Astrocyte of the spinal cord (primary cell): Measurements from ENCODE around the gene PFN1.
A peak's percentile ranks its signal among the peaks of the same experiment; 100 is the strongest.
"Not testable (repeated sequence)": the region's sequence is repeated elsewhere in the genome, so short reads cannot be mapped to it uniquely, and the experiment has no call there.

Experiments used
- DNase-seq: peaks from one replicate; pipeline ENCODE4 v3.0.0; 2011; ENCODE audit warnings: low read depth, low spot score
- H3K4me3 ChIP-seq: 2 replicates; pipeline ENCODE4 v1.5.1; 2011; ENCODE audit warnings: low read depth, mild to moderate bottlenecking, low read length, moderate library complexity
- in situ Hi-C: cut with HindIII; loops from 2 replicates; pipeline ENCODE4 v1.10.0; 2017; ENCODE audit warnings: low sequenced_read_pairs
- TF ChIP-seq, protein P1 (sequence below): IDR thresholded peaks from 2 replicates; pipeline ENCODE4 v1.5.1; 2012; ENCODE audit warnings: low read depth, mild to moderate bottlenecking, low read length, inconsistent platforms

Gene PFN1

DNA sequence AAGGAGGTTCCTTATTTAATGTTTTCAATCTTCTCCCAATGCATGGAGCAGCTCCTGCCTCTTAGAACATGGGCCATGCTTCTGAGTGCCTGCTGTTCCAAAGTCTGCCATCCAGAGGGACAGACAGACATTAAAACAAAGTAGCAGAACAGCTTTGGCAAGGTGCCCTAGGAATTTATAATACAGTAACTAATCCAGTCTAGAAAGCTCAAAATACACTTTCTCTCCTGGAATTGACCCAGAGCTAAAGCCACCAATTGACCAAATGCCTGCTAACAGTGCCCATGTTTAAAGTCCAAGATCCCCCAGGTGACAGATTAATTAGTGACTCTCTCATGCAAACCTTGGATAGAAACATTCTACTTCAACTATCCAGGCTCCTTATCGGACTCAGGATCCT is 34.3 kb downstream of the PFN1 start:
- DNase-seq: no peak
- no peak overlapping the region for H3K4me3 ChIP-seq
- in situ Hi-C loops: no loop called here
- TF ChIP-seq, protein P1, sequence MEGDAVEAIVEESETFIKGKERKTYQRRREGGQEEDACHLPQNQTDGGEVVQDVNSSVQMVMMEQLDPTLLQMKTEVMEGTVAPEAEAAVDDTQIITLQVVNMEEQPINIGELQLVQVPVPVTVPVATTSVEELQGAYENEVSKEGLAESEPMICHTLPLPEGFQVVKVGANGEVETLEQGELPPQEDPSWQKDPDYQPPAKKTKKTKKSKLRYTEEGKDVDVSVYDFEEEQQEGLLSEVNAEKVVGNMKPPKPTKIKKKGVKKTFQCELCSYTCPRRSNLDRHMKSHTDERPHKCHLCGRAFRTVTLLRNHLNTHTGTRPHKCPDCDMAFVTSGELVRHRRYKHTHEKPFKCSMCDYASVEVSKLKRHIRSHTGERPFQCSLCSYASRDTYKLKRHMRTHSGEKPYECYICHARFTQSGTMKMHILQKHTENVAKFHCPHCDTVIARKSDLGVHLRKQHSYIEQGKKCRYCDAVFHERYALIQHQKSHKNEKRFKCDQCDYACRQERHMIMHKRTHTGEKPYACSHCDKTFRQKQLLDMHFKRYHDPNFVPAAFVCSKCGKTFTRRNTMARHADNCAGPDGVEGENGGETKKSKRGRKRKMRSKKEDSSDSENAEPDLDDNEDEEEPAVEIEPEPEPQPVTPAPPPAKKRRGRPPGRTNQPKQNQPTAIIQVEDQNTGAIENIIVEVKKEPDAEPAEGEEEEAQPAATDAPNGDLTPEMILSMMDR: no peak

DNA sequence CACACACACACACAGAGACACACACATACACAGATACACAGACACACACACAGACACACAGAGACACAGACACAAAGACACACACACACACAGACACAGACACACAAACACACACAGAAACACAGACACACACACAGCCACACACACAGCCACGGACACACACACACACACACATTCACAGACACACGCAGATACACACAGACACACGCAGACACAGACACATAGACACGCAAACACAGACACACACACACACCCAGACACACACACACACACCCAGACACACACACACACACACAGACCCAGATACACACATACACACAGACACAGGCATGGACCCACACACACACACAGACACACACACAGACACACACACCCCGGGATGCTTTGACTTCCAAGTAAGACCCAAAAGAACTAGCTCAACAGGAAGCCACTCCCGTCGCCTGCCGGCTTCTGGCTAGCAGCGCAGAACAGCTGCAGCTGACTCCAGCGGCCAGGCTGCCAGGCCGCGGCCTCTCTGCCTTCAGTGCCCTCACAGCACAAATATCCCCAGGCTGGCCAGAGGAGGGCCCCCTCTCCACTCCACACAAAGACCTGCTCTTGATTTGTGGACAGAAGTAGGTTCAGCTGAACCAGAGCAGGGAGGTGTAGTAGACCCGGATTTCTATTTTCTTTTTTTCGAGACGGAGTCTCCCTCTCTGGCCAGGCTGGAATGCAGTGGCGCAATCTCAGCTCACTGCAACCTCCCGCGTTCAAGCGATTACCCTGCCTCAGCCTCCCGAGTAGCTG is 39.4 kb downstream of the PFN1 start:
- peak; percentile 94 for DNase-seq
- TF ChIP-seq, protein P1: peak; percentile 86
- no peak overlapping the region for H3K4me3 ChIP-seq
- in situ Hi-C loops: no loop called here

DNA sequence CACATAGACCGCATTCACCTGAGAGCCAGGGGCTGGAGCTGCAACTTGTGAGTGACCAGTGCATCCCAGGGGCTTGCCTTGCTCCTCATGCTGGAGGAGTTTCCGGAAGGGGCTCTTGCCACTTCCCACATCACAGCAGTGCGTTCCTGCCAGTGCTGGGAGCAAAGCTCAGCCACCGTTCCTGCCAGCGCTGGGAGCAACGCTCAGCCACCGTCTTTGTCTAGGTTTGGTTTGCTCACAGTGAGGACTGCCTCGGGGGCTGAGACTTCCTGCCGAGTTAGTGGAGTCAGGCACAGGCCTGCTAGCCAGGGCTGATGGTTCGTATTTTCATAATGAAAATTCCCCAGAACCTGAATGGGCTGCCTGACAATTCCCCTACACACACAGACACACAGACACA is 40.0 kb downstream of the PFN1 start:
- TF ChIP-seq, protein P1: no peak
- H3K4me3 ChIP-seq: no peak overlapping the region
- in situ Hi-C loops: no loop called here
- DNase-seq: peak; percentile 16

DNA sequence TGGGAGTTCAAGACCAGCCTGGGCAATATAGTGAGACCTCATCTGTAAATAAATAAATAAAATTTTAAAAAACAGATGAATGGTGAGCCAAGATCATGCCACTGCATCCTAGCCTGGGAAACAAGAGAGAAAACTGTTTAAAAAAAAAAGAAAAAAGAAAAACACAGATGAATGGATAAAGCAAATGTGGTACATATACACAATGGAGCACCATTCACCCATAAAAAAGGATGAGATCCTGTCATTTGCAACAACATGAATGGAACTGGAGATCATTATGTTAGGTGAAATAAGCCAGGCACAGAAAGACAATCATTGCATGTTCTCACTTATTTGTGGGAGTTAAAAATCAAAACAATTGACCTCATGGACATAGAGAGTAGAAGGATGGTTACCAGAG is 41.7 kb downstream of the PFN1 start:
- DNase-seq, in situ Hi-C loops, H3K4me3 ChIP-seq: not testable (repeated sequence)

DNA sequence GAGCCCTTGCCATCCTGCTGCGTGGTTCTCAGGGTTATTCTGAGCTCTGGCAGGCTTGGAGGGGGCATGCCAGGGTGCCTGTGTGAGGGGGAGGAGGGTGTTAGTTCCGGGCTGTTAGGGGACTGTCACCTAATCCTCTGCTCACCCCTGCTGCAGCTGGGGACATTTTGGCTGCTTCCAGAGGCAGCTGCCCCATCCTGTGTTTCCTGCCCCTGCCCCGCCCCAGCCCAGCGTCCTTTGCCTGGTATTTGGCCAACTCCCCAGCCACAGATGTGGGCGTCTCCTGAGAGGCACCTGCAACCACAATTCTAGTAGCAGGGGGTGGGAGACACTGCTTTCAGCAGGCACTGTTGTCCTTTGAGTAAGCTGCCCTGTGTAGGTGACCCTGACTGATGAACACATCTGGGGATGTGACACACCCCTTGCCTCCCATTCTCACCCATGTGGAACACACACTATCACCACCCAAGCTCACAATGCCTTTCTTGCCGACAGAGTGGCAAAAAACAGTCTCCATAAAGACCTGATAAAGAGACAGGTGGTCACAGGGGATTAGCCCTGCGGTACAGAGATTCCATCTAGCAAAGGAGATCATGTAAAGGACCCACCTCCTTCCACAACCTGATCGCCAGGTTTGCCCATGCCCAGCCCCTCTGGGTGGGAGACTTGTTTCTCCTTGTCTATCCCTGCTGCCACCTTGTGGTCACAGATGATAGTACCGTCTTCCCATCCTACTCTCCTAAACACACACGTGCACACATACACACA is 45.1 kb downstream of the PFN1 start, which contains the start of gene CHRNE:
Gene CHRNE (minus strand): TSS at position 48 of the 768 bp plus-strand sequence. CDS start 35 bp downstream, at position 13.
- TF ChIP-seq, protein P1: peak; percentile 81
- in situ Hi-C loops: no loop called here
- DNase-seq: peak; percentile 76
- H3K4me3 ChIP-seq: no peak within 1 kb of the TSS

DNA sequence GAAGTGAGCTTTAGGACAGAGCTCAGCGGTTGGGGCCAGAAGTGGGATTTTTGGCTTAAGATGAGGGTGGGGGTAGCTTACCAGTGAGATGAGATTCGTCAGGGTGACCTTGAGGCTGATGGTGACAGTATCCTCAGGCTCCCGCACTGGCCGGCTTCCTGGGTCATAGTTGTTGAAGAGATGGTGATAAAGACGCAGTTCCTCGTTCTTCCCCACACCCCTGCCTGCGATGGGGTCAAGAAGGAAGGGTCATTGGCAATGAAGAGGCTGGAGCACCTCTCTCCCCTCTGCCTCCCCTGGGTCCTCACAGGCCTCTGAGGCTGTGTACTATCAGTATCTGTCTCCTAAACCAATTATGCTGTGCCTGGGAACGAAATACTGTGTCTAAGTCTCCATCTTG is 45.8 kb downstream of the PFN1 start:
- no peak overlapping the region for H3K4me3 ChIP-seq
- in situ Hi-C loops: no loop called here
- TF ChIP-seq, protein P1: no peak
- DNase-seq: no peak
